Prostate gland (tissue), 2 donors: Measurements from ENCODE around the gene AFF2. TPM values are rescaled to one million over a fixed set of nuclear protein-coding genes. Genes with fewer than 3 reads are reported as not detected.

ENCODE experiments used
- DNase-seq: peaks from one replicate; pipeline ENCODE4 v3.0.0-alpha.2; 2019; ENCODE audit warnings: low spot score
- H3K27ac ChIP-seq, 2 donors: fragments of 200-600 bp; sonication (generic); 2 replicates each; pipeline ENCODE4 v1.5.1; 2017 to 2019
- H3K27me3 ChIP-seq: fragments of 200-600 bp; sonication (generic); replicated peaks from 2 replicates; pipeline ENCODE4 v1.5.1; 2019; ENCODE audit not compliant: insufficient read depth
- H3K36me3 ChIP-seq, 2 donors: fragments of 200-600 bp; sonication (generic); 1 replicate in 1 of 2; 2 replicates in 1 of 2; pipeline versions ENCODE4 v1.5.1 to v1.8.1; 2017 to 2019
- H3K4me1 ChIP-seq: fragments of 200-600 bp; sonication (generic); replicated peaks from 2 replicates; pipeline ENCODE4 v1.5.1; 2019
- H3K4me3 ChIP-seq, 2 donors: fragments of 200-600 bp; sonication (generic); 2 replicates each; pipeline ENCODE4 v1.5.1; 2017 to 2019
- H3K9me3 ChIP-seq: fragments of 200-600 bp; sonication (generic); 2 replicates; pipeline ENCODE4 v1.5.1; 2017
- CTCF ChIP-seq, 4 experiments: fragments of 200-600 bp in 2 of 4; fragments of 450-650 bp in 2 of 4; sonication (generic) in 2 of 4; IDR thresholded peaks; 1 replicate in 3 of 4; 2 replicates in 1 of 4; pipeline ENCODE4 v1.5.1; 2016 to 2019; ENCODE audit warnings: antibody characterized with exemption in 4 of 4, mild to moderate bottlenecking in 2 of 4, moderate library complexity in 2 of 4
- POLR2A ChIP-seq: fragments of 450-650 bp; IDR thresholded peaks from one replicate; pipeline ENCODE4 v1.6.1; 2016; ENCODE audit warnings: antibody characterized with exemption, mild to moderate bottlenecking
- POLR2AphosphoS5 ChIP-seq: sonication (generic); formaldehyde crosslinking; IDR thresholded peaks from one replicate; pipeline ENCODE4 v1.6.1; 2017; ENCODE audit warnings: antibody characterized with exemption
- WGBS: methylation state at CpG from one replicate; pipeline ENCODE4 v1.1.5; 2018; 5-methylcytosine and 5-hydroxymethylcytosine counted together
- intact Hi-C: fragments of 100-400 bp; cut with DNase I; formaldehyde crosslinking; loops from one replicate; pipeline ENCODE4 v1.14.2; 2022
- total RNA-seq, 2 donors: library from RNA; depleted of rRNA; stranded (reverse); fragments of >200 nt; gene quantifications; one replicate each; pipeline ENCODE4 v1.1.0, GENCODE V29; 2016

The AFF2 gene
- total RNA-seq, 2 donors from 2014 or later: 0.27 to 22.2 TPM

DNA sequence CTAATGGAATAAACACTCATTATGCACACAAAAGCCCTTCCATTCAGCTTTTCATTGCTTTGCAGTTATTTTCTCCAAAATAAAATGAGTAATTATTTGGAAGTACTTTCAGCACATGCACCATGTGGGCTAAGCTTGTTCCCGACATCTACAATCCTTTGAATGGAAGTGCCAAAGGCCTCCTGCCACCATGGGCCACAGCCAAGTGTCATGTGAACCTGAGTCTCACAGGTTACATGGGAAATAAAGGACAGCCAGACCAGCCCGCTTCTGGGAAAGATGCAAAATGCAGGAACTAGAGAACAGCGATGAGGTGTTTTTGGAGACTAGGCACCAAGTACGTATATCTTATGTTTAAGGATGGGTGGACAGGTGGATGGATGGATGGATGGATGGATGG lies 181.8 kb downstream of the AFF2 start:
- intact Hi-C loops: no loop called here
- WGBS: 100% methylated on average over 4 of the region's 4 CpGs
- no peak for TF ChIP-seq CTCF (IDR thresholded peaks at IDR 0.05)
- no peak for TF ChIP-seq POLR2AphosphoS5
- no peak for TF ChIP-seq POLR2A
- Histone ChIP-seq H3K4me3 (no peak overlapping the region), H3K9me3 (no peaks in the 10 kb centered on the region), H3K4me1 (no peaks in the 10 kb centered on the region), H3K27ac (no peak overlapping the region), H3K36me3 (no peaks in the 10 kb centered on the region), H3K27me3 (no peaks in the 10 kb centered on the region)
- DNase-seq: no peak

- Histone ChIP-seq H3K27ac (no peak overlapping the region), H3K4me3 (no peak overlapping the region), H3K9me3 (no peaks in the 10 kb centered on the region), H3K27me3 (no peaks in the 10 kb centered on the region), H3K36me3 (no peaks in the 10 kb centered on the region), H3K4me1 (no peaks in the 10 kb centered on the region)
- TF ChIP-seq POLR2AphosphoS5: no peak
- no peak for TF ChIP-seq POLR2A
- TF ChIP-seq CTCF (IDR thresholded peaks at IDR 0.05): no peak
- no peak for DNase-seq
- intact Hi-C loops: no loop called here
- WGBS: 66% methylated on average over 2 of the region's 2 CpGs
Observed at GRCh38 chrX:148691456-148691855, 191.0 kb downstream of the AFF2 start.

DNA sequence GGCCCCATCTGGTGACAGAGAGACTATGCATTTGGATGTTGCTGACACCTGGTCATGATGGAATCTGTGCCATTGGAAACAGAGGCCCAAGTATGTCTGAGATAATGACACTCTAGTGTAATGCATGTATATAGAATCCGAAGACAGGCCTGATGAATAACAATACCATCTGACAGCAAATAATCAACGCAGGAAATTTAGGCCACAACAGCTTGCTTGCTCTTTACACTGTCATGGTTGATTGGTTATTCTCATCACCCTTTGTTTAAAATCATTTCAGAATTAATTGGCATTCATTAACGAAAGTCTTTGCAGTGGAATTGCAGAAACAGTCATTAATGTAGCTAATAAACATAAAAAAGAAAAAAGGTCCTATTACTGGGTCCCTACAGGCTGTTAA lies 194.8 kb downstream of the AFF2 start:
- H3K27ac ChIP-seq: no peak overlapping the region
- TF ChIP-seq POLR2AphosphoS5: no peak
- no peak for TF ChIP-seq POLR2A
- TF ChIP-seq CTCF (IDR thresholded peaks at IDR 0.05): no peak
- H3K4me1 ChIP-seq: no peaks in the 10 kb centered on the region
- no peak overlapping the region for H3K4me3 ChIP-seq
- no peaks in the 10 kb centered on the region for H3K27me3 ChIP-seq
- DNase-seq: no peak
- WGBS: 88% methylated on average over 3 of the region's 3 CpGs
- H3K36me3 ChIP-seq: no peaks in the 10 kb centered on the region
- intact Hi-C loops: no loop called here
- H3K9me3 ChIP-seq: no peaks in the 10 kb centered on the region

DNA sequence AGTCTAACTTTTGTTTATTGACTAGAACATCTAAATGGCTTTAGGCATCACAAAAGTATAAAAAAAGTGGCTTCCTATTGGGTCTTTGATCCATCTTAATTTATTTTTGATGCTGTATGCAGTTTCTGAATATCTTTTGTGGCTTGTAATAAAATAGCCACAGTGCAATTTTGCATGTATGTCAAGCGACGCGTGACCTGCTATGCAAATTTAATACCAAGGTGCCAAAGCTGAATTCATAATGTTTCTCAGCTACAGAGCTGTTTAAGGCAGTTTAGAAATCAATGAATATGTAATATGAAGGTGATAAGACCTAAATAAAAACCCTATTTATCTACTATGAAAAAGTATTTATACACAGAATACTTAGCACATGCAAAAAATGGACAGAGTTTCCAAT lies 197.8 kb downstream of the AFF2 start:
- no peaks in the 10 kb centered on the region for H3K36me3 ChIP-seq
- no peak for DNase-seq
- TF ChIP-seq POLR2A: no peak
- no peaks in the 10 kb centered on the region for H3K9me3 ChIP-seq
- intact Hi-C loops: no loop called here
- no peaks in the 10 kb centered on the region for H3K27me3 ChIP-seq
- H3K4me3 ChIP-seq: no peak overlapping the region
- no peak overlapping the region for H3K27ac ChIP-seq
- WGBS: 85% methylated on average over 3 of the region's 3 CpGs
- H3K4me1 ChIP-seq: no peaks in the 10 kb centered on the region

DNA sequence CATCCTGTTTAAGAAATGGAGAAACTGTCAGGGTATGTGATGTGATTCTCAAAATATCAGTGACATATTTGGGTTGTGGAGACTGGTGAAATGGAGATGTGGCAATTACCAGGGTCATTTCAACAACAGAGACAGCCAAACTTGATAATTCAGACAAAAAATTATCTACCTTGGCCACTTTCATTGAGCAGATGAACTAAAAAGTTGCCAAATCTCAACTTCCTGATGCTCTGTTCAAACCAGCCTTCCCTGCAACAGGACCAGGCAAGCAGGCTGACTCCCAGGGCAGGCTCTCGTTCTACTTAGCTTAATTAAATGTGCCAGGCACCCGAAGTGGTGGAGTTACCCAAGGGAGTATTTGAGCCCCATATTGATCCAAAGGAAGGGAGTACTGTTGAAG lies 199.6 kb downstream of the AFF2 start:
- Histone ChIP-seq H3K9me3 (no peaks in the 10 kb centered on the region), H3K27ac (no peak overlapping the region), H3K4me1 (no peaks in the 10 kb centered on the region), H3K4me3 (no peak overlapping the region), H3K36me3 (no peaks in the 10 kb centered on the region), H3K27me3 (no peaks in the 10 kb centered on the region)
- TF ChIP-seq POLR2A (no peak), CTCF (IDR thresholded peaks at IDR 0.05) (no peak), POLR2AphosphoS5 (no peak)
- no peak for DNase-seq
- WGBS: 18% methylated on average over 2 of the region's 2 CpGs
- intact Hi-C loops: no loop called here
